ENCODE results near the gene BTG2. TPM values are rescaled to one million over a fixed set of nuclear protein-coding genes. Genes with fewer than 3 reads are reported as not detected.
"Not testable (repeated sequence)": the region's sequence is repeated elsewhere in the genome, so short reads cannot be mapped to it uniquely, and the experiment has no call there.

The BTG2 gene
- total RNA-seq, 2 donors from 2014 or later = 91.3 to 340 TPM

- H3K9me3 Mint-ChIP-seq = no peaks in the 10 kb centered on the region
- peak overlapping the region; percentile 99 for H3K4me3 Mint-ChIP-seq
- no peaks in the 10 kb centered on the region for H3K27me3 Mint-ChIP-seq
- H3K36me3 Mint-ChIP-seq (ENCODE audit: low read depth) = peaks cover 81% of the 10 kb centered on the region
- H3K4me1 Mint-ChIP-seq = peaks cover 20% of the 10 kb centered on the region
- no peak for ATAC-seq (replicated peaks)
- H3K27ac Mint-ChIP-seq = peak overlapping the region; percentile 94
Measured at GRCh38 chr1:203308923-203309331, 3.6 kb downstream of the BTG2 start.

- H3K4me1 Mint-ChIP-seq = peaks cover 18% of the 10 kb centered on the region
- no peak overlapping the region for H3K4me3 Mint-ChIP-seq
- peak overlapping the region; percentile 62 for H3K27ac Mint-ChIP-seq
- no peaks in the 10 kb centered on the region for H3K27me3 Mint-ChIP-seq
- peaks cover 56% of the 10 kb centered on the region for H3K36me3 Mint-ChIP-seq (ENCODE audit: low read depth)
- H3K9me3 Mint-ChIP-seq = no peaks in the 10 kb centered on the region
- ATAC-seq (replicated peaks) = peak; percentile 12
Measured at GRCh38 chr1:203311368-203312301, 6.3 kb downstream of the BTG2 start.

GRCh38 chr1:203314025-203314759 lies 8.9 kb downstream of the BTG2 start:
- H3K27me3 Mint-ChIP-seq; H3K4me3 Mint-ChIP-seq; ATAC-seq (replicated peaks); H3K9me3 Mint-ChIP-seq; H3K27ac Mint-ChIP-seq: not testable (repeated sequence)
- peaks cover 30% of the 10 kb centered on the region for H3K36me3 Mint-ChIP-seq (ENCODE audit: low read depth)
- H3K4me1 Mint-ChIP-seq = peaks cover 17% of the 10 kb centered on the region

- ATAC-seq (replicated peaks) = no peak
- no peaks in the 10 kb centered on the region for H3K27me3 Mint-ChIP-seq
- H3K9me3 Mint-ChIP-seq = no peaks in the 10 kb centered on the region
- peaks cover 28% of the 10 kb centered on the region for H3K4me1 Mint-ChIP-seq
- H3K36me3 Mint-ChIP-seq (ENCODE audit: low read depth) = peaks cover 10% of the 10 kb centered on the region
- H3K4me3 Mint-ChIP-seq = no peak overlapping the region
- no peak overlapping the region for H3K27ac Mint-ChIP-seq
Measured at GRCh38 chr1:203316626-203317093, 11.3 kb downstream of the BTG2 start.

- no peaks in the 10 kb centered on the region for H3K27me3 Mint-ChIP-seq
- ATAC-seq (replicated peaks) = no peak
- H3K4me1 Mint-ChIP-seq = peaks cover 38% of the 10 kb centered on the region
- H3K27ac Mint-ChIP-seq = no peak overlapping the region
- no peaks in the 10 kb centered on the region for H3K9me3 Mint-ChIP-seq
- H3K36me3 Mint-ChIP-seq (ENCODE audit: low read depth) = peaks cover 10% of the 10 kb centered on the region
- no peak overlapping the region for H3K4me3 Mint-ChIP-seq
Measured at GRCh38 chr1:203317429-203318228, 12.3 kb downstream of the BTG2 start.

GRCh38 chr1:203318229-203318517 lies 12.9 kb downstream of the BTG2 start:
- H3K4me3 Mint-ChIP-seq = no peak overlapping the region
- no peak for ATAC-seq (replicated peaks)
- peaks cover 43% of the 10 kb centered on the region for H3K4me1 Mint-ChIP-seq
- H3K27me3 Mint-ChIP-seq = no peaks in the 10 kb centered on the region
- H3K36me3 Mint-ChIP-seq (ENCODE audit: low read depth) = peaks cover 9% of the 10 kb centered on the region
- H3K9me3 Mint-ChIP-seq = no peaks in the 10 kb centered on the region
- H3K27ac Mint-ChIP-seq = no peak overlapping the region

- ATAC-seq (replicated peaks) = peak; percentile 52
- Mint-ChIP-seq H3K4me3 (peak overlapping the region; percentile 85), H3K9me3 (no peaks in the 10 kb centered on the region), H3K36me3 (ENCODE audit: low read depth) (no peaks in the 10 kb centered on the region), H3K4me1 (peaks cover 65% of the 10 kb centered on the region), H3K27ac (peak overlapping the region; percentile 86), H3K27me3 (no peaks in the 10 kb centered on the region)
Measured at GRCh38 chr1:203320591-203321272, 15.4 kb downstream of the BTG2 start.

GRCh38 chr1:203321273-203322052 lies 16.1 kb downstream of the BTG2 start:
- no peaks in the 10 kb centered on the region for H3K36me3 Mint-ChIP-seq (ENCODE audit: low read depth)
- peak overlapping the region; percentile 85 for H3K4me3 Mint-ChIP-seq
- ATAC-seq (replicated peaks) = no peak
- peaks cover 63% of the 10 kb centered on the region for H3K4me1 Mint-ChIP-seq
- no peaks in the 10 kb centered on the region for H3K9me3 Mint-ChIP-seq
- peak overlapping the region; percentile 86 for H3K27ac Mint-ChIP-seq
- H3K27me3 Mint-ChIP-seq = no peaks in the 10 kb centered on the region

- no peaks in the 10 kb centered on the region for H3K27me3 Mint-ChIP-seq
- no peak for ATAC-seq (replicated peaks)
- peaks cover under 1% of the 10 kb centered on the region for H3K36me3 Mint-ChIP-seq (ENCODE audit: low read depth)
- H3K27ac Mint-ChIP-seq = peak overlapping the region; percentile 86
- H3K9me3 Mint-ChIP-seq = no peaks in the 10 kb centered on the region
- peak overlapping the region; percentile 85 for H3K4me3 Mint-ChIP-seq
- peaks cover 61% of the 10 kb centered on the region for H3K4me1 Mint-ChIP-seq
Measured at GRCh38 chr1:203322500-203323179, 17.3 kb downstream of the BTG2 start.

GRCh38 chr1:203323587-203323986 lies 18.3 kb downstream of the BTG2 start:
- peaks cover 63% of the 10 kb centered on the region for H3K4me1 Mint-ChIP-seq
- peak overlapping the region; percentile 86 for H3K27ac Mint-ChIP-seq
- H3K36me3 Mint-ChIP-seq (ENCODE audit: low read depth) = peaks cover 5% of the 10 kb centered on the region
- no peaks in the 10 kb centered on the region for H3K27me3 Mint-ChIP-seq
- no peak for ATAC-seq (replicated peaks)
- H3K9me3 Mint-ChIP-seq = no peaks in the 10 kb centered on the region
- peak overlapping the region; percentile 85 for H3K4me3 Mint-ChIP-seq

- H3K9me3 Mint-ChIP-seq = no peaks in the 10 kb centered on the region
- peaks cover 5% of the 10 kb centered on the region for H3K36me3 Mint-ChIP-seq (ENCODE audit: low read depth)
- no peaks in the 10 kb centered on the region for H3K27me3 Mint-ChIP-seq
- H3K27ac Mint-ChIP-seq = peak overlapping the region; percentile 87
- H3K4me3 Mint-ChIP-seq = peak overlapping the region; percentile 85
- H3K4me1 Mint-ChIP-seq = peaks cover 63% of the 10 kb centered on the region
- ATAC-seq (replicated peaks) = peak; percentile 35
Measured at GRCh38 chr1:203324105-203325025, 19.0 kb downstream of the BTG2 start.

- Mint-ChIP-seq H3K27me3 (no peaks in the 10 kb centered on the region), H3K27ac (peak overlapping the region; percentile 87), H3K4me1 (peaks cover 60% of the 10 kb centered on the region), H3K36me3 (ENCODE audit: low read depth) (peaks cover 5% of the 10 kb centered on the region), H3K4me3 (peak overlapping the region; percentile 85), H3K9me3 (no peaks in the 10 kb centered on the region)
- ATAC-seq (replicated peaks) = peak; percentile 40
Measured at GRCh38 chr1:203325026-203325417, 19.7 kb downstream of the BTG2 start.
